22Rv1 (cell line): Measurements from ENCODE around the gene SERPINE2.

Source experiments
- CTCF ChIP-seq: fragments of 450-650 bp; IDR thresholded peaks from 2 replicates; pipeline ENCODE4 v1.5.1; 2017; ENCODE audit warnings: mild to moderate bottlenecking
- ZFX ChIP-seq: fragments of 450-650 bp; IDR thresholded peaks from 2 replicates; pipeline ENCODE4 v1.6.1; 2017; ENCODE audit warnings: antibody characterized with exemption, borderline replicate concordance

- no peak for TF ChIP-seq CTCF
- TF ChIP-seq ZFX, result no peak
Observed at GRCh38 chr2:223947711-223948205, 91.3 kb downstream of the SERPINE2 start.
